ENCODE data around the gene MGLL. TPM values are rescaled to one million over a fixed set of nuclear protein-coding genes. Genes with fewer than 3 reads are reported as not detected.

Gene MGLL
- total RNA-seq, 1 donor from 2014 or later, result 11.3 TPM

GRCh38 chr3:127728417-127729015 is 93.8 kb downstream of the MGLL start:
- TF ChIP-seq, protein P1, sequence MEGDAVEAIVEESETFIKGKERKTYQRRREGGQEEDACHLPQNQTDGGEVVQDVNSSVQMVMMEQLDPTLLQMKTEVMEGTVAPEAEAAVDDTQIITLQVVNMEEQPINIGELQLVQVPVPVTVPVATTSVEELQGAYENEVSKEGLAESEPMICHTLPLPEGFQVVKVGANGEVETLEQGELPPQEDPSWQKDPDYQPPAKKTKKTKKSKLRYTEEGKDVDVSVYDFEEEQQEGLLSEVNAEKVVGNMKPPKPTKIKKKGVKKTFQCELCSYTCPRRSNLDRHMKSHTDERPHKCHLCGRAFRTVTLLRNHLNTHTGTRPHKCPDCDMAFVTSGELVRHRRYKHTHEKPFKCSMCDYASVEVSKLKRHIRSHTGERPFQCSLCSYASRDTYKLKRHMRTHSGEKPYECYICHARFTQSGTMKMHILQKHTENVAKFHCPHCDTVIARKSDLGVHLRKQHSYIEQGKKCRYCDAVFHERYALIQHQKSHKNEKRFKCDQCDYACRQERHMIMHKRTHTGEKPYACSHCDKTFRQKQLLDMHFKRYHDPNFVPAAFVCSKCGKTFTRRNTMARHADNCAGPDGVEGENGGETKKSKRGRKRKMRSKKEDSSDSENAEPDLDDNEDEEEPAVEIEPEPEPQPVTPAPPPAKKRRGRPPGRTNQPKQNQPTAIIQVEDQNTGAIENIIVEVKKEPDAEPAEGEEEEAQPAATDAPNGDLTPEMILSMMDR (conservative IDR thresholded peaks at IDR 0.05), result no peak
- no peak for DNase-seq (ENCODE audit: low read depth, low spot score)
- Mint-ChIP-seq H3K27ac (ENCODE audit: unreplicated experiment) (no peak overlapping the region), H3K36me3 (ENCODE audit: low read depth) (peaks cover 9% of the 10 kb centered on the region), H3K4me3 (no peak overlapping the region), H3K9me3 (peaks cover 6% of the 10 kb centered on the region), H3K4me1 (peaks cover 24% of the 10 kb centered on the region), H3K27me3 (ENCODE audit: low read depth) (no peaks in the 10 kb centered on the region)

- Mint-ChIP-seq H3K27me3 (ENCODE audit: low read depth) (no peaks in the 10 kb centered on the region), H3K4me1 (peaks cover 29% of the 10 kb centered on the region), H3K9me3 (peaks cover 6% of the 10 kb centered on the region), H3K36me3 (ENCODE audit: low read depth) (peaks cover 9% of the 10 kb centered on the region), H3K27ac (ENCODE audit: unreplicated experiment) (no peak overlapping the region), H3K4me3 (no peak overlapping the region)
- TF ChIP-seq, protein P1 (conservative IDR thresholded peaks at IDR 0.05), result no peak
- DNase-seq (ENCODE audit: low read depth, low spot score), result no peak
Measured at GRCh38 chr3:127726894-127727293, 95.4 kb downstream of the MGLL start.

- Mint-ChIP-seq H3K27ac (ENCODE audit: unreplicated experiment) (no peak overlapping the region), H3K9me3 (peaks cover 6% of the 10 kb centered on the region), H3K4me3 (no peak overlapping the region), H3K4me1 (peaks cover 23% of the 10 kb centered on the region), H3K27me3 (ENCODE audit: low read depth) (no peaks in the 10 kb centered on the region), H3K36me3 (ENCODE audit: low read depth) (peaks cover 9% of the 10 kb centered on the region)
- TF ChIP-seq, protein P1 (conservative IDR thresholded peaks at IDR 0.05), result no peak
- no peak for DNase-seq (ENCODE audit: low read depth, low spot score)
Measured at GRCh38 chr3:127723011-127723567, 99.2 kb downstream of the MGLL start.

DNA sequence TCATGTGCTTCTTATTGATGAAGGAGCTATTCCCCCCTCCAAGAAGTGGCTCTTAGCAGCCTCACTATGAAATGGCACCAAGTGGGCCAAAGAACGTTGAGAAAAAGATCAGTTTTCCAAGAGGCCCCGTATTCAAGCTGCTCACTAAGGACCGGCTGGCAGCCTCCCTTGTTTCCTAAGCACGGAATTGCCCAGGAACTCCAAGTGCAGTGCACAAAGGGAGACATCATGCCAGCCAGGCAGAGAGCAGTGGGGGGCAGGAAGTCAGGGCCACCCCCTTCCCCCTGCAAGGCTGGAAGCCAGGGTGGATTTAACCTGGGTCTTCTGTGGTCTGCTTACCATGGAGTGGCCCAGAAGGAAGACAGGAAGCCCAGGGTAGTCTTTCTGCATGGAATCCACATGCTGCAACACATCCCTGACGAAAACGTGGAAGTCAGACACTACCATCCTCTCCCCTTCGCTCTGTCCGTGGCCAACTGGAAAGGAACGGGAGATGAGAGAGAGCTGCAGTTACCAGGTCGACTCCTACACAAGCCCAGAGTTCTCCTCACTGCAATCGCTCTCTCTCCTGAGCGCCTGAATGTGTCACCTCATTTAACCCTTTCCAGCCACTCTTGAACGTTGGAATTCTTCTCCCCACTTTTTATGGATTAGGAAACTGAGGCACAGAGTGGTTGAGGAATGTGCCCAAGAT is 100.1 kb downstream of the MGLL start:
- no peaks in the 10 kb centered on the region for H3K27me3 Mint-ChIP-seq (ENCODE audit: low read depth)
- H3K4me3 Mint-ChIP-seq, result no peak overlapping the region
- H3K27ac Mint-ChIP-seq (ENCODE audit: unreplicated experiment), result no peak overlapping the region
- peaks cover 9% of the 10 kb centered on the region for H3K36me3 Mint-ChIP-seq (ENCODE audit: low read depth)
- TF ChIP-seq, protein P1 (conservative IDR thresholded peaks at IDR 0.05), result no peak
- peaks cover 6% of the 10 kb centered on the region for H3K9me3 Mint-ChIP-seq
- DNase-seq (ENCODE audit: low read depth, low spot score), result no peak
- peaks cover 23% of the 10 kb centered on the region for H3K4me1 Mint-ChIP-seq

DNA sequence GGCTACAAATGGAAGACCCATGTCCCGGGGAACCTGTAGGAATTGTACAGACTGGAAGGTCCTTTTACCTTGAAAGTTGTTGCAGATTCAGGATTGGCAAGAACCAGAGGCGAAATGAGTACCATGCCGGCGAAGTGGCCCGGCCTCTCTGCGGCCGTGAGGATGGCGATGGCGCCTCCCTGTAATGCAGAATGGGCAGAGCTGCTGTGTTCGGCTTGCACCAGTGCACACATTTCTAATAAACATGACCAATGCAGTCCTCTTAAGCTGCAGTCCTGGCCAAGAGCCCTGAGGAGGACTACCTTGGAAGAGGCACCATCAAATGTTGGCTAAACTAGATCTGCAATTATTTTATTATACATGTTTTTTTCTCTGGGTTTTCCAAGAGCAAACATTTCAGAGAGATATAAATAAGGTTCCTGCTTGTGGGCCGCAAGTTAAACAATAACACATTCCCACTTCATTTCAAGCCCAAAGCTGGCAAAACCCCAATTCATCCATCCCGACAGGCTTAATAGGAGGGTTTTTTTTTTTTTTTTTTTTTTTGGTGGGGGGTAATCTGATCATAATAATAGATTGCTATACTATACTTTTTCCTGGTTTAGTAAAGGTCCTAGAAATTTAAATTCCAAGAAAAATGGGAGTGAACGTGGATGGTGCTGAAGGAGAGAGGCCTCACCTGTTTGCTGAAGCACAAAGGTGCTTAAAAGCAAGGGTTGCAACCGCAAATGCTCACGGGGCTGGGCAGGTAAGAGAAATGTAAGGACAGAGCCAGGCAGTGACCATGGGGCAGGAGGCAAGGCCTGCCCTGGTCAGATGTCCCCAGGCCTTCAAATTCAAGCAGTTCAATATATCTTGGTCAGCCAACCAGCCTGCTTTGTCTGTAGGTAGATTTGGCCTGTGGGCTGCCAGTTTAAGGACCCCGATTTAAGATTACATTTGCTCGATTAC is 101.1 kb downstream of the MGLL start:
- Mint-ChIP-seq H3K27me3 (ENCODE audit: low read depth) (no peaks in the 10 kb centered on the region), H3K27ac (ENCODE audit: unreplicated experiment) (no peak overlapping the region), H3K9me3 (peaks cover 6% of the 10 kb centered on the region), H3K4me3 (no peak overlapping the region), H3K36me3 (ENCODE audit: low read depth) (peaks cover 9% of the 10 kb centered on the region), H3K4me1 (peaks cover 18% of the 10 kb centered on the region)
- no peak for DNase-seq (ENCODE audit: low read depth, low spot score)
- TF ChIP-seq, protein P1 (conservative IDR thresholded peaks at IDR 0.05), result no peak
